ENCODE results near the gene SCAMP3. TPM values are rescaled to one million over a fixed set of nuclear protein-coding genes. Genes with fewer than 3 reads are reported as not detected.

The SCAMP3 gene
- total RNA-seq, result 16.2 TPM

GRCh38 chr1:155261852-155262673, at the start of gene SCAMP3:
Gene SCAMP3 (minus strand): TSS chr1:155262360. CDS start chr1:155262151, 209 bp downstream.
- Histone ChIP-seq H3K4me1 (ENCODE audit: control insufficient read depth in 3 of 3, insufficient read depth in 3 of 3, low read length in 3 of 3) (peaks cover 20 to 34% (median 21%) of the 10 kb centered on the region in 3 donors), H3K36me3 (ENCODE audit: control insufficient read depth in 3 of 3, insufficient read depth in 3 of 3, low read length in 3 of 3) (peaks cover 53 to 59% (median 58%) of the 10 kb centered on the region in 3 donors), H3K27me3 (ENCODE audit: control insufficient read depth in 3 of 3, insufficient read depth in 3 of 3, low read length in 3 of 3) (no peaks in the 10 kb centered on the region), H3K9ac (ENCODE audit: low read depth in 1 of 3, low read length in 3 of 3) (peak within 1 kb of the TSS; percentile 94 to 99 (median 97)), H3K9me3 (ENCODE audit: control insufficient read depth in 3 of 3, low read length in 3 of 3) (no peaks in the 10 kb centered on the region), H3K27ac (ENCODE audit: low read depth, low read length) (peak within 1 kb of the TSS; percentile 86), H3K4me3 (ENCODE audit: low read length in 3 of 3) (peak within 1 kb of the TSS; percentile 96 to 99 (median 98))

GRCh38 chr1:155309423-155310021, 47.4 kb upstream of the SCAMP3 start:
- Histone ChIP-seq H3K4me3 (ENCODE audit: low read length in 3 of 3) (peak overlapping the region; percentile 93 to 99 (median 98)), H3K9ac (ENCODE audit: low read depth in 1 of 3, low read length in 3 of 3) (peak overlapping the region; percentile 90 to 98 (median 98)), H3K4me1 (ENCODE audit: control insufficient read depth in 3 of 3, insufficient read depth in 3 of 3, low read length in 3 of 3) (peaks cover 10 to 16% (median 16%) of the 10 kb centered on the region in 3 donors), H3K27me3 (ENCODE audit: control insufficient read depth in 3 of 3, insufficient read depth in 3 of 3, low read length in 3 of 3) (no peaks in the 10 kb centered on the region), H3K36me3 (ENCODE audit: control insufficient read depth in 3 of 3, insufficient read depth in 3 of 3, low read length in 3 of 3) (peaks cover 9 to 12% (median 11%) of the 10 kb centered on the region in 3 donors), H3K27ac (ENCODE audit: low read depth, low read length) (peak overlapping the region; percentile 89), H3K9me3 (ENCODE audit: control insufficient read depth in 3 of 3, low read length in 3 of 3) (no peaks in the 10 kb centered on the region)

GRCh38 chr1:155308493-155309422, 46.6 kb upstream of the SCAMP3 start, which contains the start of gene FDPS:
Gene FDPS (plus strand): TSS chr1:155308866. CDS start chr1:155309790, 924 bp downstream.
- Histone ChIP-seq H3K27me3 (ENCODE audit: control insufficient read depth in 3 of 3, insufficient read depth in 3 of 3, low read length in 3 of 3) (no peaks in the 10 kb centered on the region), H3K9ac (ENCODE audit: low read depth in 1 of 3, low read length in 3 of 3) (peak within 1 kb of the TSS; percentile 90 to 98 (median 98)), H3K36me3 (ENCODE audit: control insufficient read depth in 3 of 3, insufficient read depth in 3 of 3, low read length in 3 of 3) (peaks cover 7 to 12% (median 9%) of the 10 kb centered on the region in 3 donors), H3K4me1 (ENCODE audit: control insufficient read depth in 3 of 3, insufficient read depth in 3 of 3, low read length in 3 of 3) (peaks cover 10 to 16% (median 16%) of the 10 kb centered on the region in 3 donors), H3K4me3 (ENCODE audit: low read length in 3 of 3) (peak within 1 kb of the TSS; percentile 93 to 99 (median 98)), H3K9me3 (ENCODE audit: control insufficient read depth in 3 of 3, low read length in 3 of 3) (no peaks in the 10 kb centered on the region), H3K27ac (ENCODE audit: low read depth, low read length) (peak within 1 kb of the TSS; percentile 89)

- no peaks in the 10 kb centered on the region for H3K9me3 ChIP-seq (ENCODE audit: control insufficient read depth in 3 of 3, low read length in 3 of 3)
- no peaks in the 10 kb centered on the region for H3K27me3 ChIP-seq (ENCODE audit: control insufficient read depth in 3 of 3, insufficient read depth in 3 of 3, low read length in 3 of 3)
- no peak overlapping the region for H3K27ac ChIP-seq (ENCODE audit: low read depth, low read length)
- peaks cover 0 to 5% (median under 1%) of the 10 kb centered on the region in 3 donors for H3K36me3 ChIP-seq (ENCODE audit: control insufficient read depth in 3 of 3, insufficient read depth in 3 of 3, low read length in 3 of 3)
- peaks cover 10 to 16% (median 16%) of the 10 kb centered on the region in 3 donors for H3K4me1 ChIP-seq (ENCODE audit: control insufficient read depth in 3 of 3, insufficient read depth in 3 of 3, low read length in 3 of 3)
- no peak overlapping the region for H3K9ac ChIP-seq (ENCODE audit: low read depth in 1 of 3, low read length in 3 of 3)
- H3K4me3 ChIP-seq (ENCODE audit: low read length in 3 of 3), result no peak overlapping the region
Measured at GRCh38 chr1:155307247-155307740, 45.1 kb upstream of the SCAMP3 start.

- no peaks in the 10 kb centered on the region for H3K27me3 ChIP-seq (ENCODE audit: control insufficient read depth in 3 of 3, insufficient read depth in 3 of 3, low read length in 3 of 3)
- H3K27ac ChIP-seq (ENCODE audit: low read depth, low read length), result no peak overlapping the region
- H3K9me3 ChIP-seq (ENCODE audit: control insufficient read depth in 3 of 3, low read length in 3 of 3), result no peaks in the 10 kb centered on the region
- no peak overlapping the region for H3K4me3 ChIP-seq (ENCODE audit: low read length in 3 of 3)
- peaks cover 0 to 2% (median 0%) of the 10 kb centered on the region in 3 donors for H3K36me3 ChIP-seq (ENCODE audit: control insufficient read depth in 3 of 3, insufficient read depth in 3 of 3, low read length in 3 of 3)
- peaks cover 10 to 16% (median 16%) of the 10 kb centered on the region in 3 donors for H3K4me1 ChIP-seq (ENCODE audit: control insufficient read depth in 3 of 3, insufficient read depth in 3 of 3, low read length in 3 of 3)
- H3K9ac ChIP-seq (ENCODE audit: low read depth in 1 of 3, low read length in 3 of 3), result no peak overlapping the region
Measured at GRCh38 chr1:155305881-155306391, 43.8 kb upstream of the SCAMP3 start.

GRCh38 chr1:155304558-155305063, 42.5 kb upstream of the SCAMP3 start:
- no peak overlapping the region for H3K9ac ChIP-seq (ENCODE audit: low read depth in 1 of 3, low read length in 3 of 3)
- no peak overlapping the region for H3K27ac ChIP-seq (ENCODE audit: low read depth, low read length)
- no peak overlapping the region for H3K4me3 ChIP-seq (ENCODE audit: low read length in 3 of 3)
- no peaks in the 10 kb centered on the region for H3K27me3 ChIP-seq (ENCODE audit: control insufficient read depth in 3 of 3, insufficient read depth in 3 of 3, low read length in 3 of 3)
- H3K4me1 ChIP-seq (ENCODE audit: control insufficient read depth in 3 of 3, insufficient read depth in 3 of 3, low read length in 3 of 3), result peaks cover 5 to 11% (median 6%) of the 10 kb centered on the region in 3 donors
- H3K9me3 ChIP-seq (ENCODE audit: control insufficient read depth in 3 of 3, low read length in 3 of 3), result no peaks in the 10 kb centered on the region
- H3K36me3 ChIP-seq (ENCODE audit: control insufficient read depth in 3 of 3, insufficient read depth in 3 of 3, low read length in 3 of 3), result peaks cover 0 to 2% (median 0%) of the 10 kb centered on the region in 3 donors

DNA sequence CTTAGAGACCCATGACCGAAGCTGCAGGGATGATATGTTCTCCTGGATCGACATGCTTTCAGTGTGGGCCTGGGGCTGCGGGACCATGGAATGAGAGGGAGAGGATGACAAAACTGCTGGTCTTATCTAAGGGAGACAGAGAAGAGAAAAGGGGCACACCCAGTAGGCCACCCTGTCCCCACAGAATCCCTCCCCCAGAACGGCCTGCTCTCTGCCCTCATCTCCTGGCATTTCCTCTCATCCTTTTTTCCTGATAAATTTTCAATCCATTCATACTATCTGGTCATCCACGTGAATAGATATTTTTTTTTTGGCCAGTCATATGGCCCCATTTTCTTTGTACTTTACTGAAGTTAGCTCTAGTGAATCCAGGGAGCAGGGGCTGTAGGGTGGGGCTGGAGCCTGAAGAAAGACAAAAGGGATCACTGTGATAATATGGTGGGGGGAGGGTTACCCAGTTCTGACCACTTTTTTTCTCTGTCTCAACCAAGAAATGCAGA, 39.2 kb upstream of the SCAMP3 start, which contains the start of gene PKLR:
Gene PKLR, minus strand, starts transcription at position 97 of the 500 bp plus-strand sequence. Its CDS starts 43 bp downstream, at position 54.
- H3K4me3 ChIP-seq (ENCODE audit: low read length in 3 of 3), result no peak within 1 kb of the TSS
- peaks cover 0 to 5% (median 2%) of the 10 kb centered on the region in 3 donors for H3K27me3 ChIP-seq (ENCODE audit: control insufficient read depth in 3 of 3, insufficient read depth in 3 of 3, low read length in 3 of 3)
- no peaks in the 10 kb centered on the region for H3K36me3 ChIP-seq (ENCODE audit: control insufficient read depth in 3 of 3, insufficient read depth in 3 of 3, low read length in 3 of 3)
- H3K27ac ChIP-seq (ENCODE audit: low read depth, low read length), result no peak within 1 kb of the TSS
- H3K9me3 ChIP-seq (ENCODE audit: control insufficient read depth in 3 of 3, low read length in 3 of 3), result no peaks in the 10 kb centered on the region
- no peak within 1 kb of the TSS for H3K9ac ChIP-seq (ENCODE audit: low read depth in 1 of 3, low read length in 3 of 3)
- peaks cover 0 to 11% (median 0%) of the 10 kb centered on the region in 3 donors for H3K4me1 ChIP-seq (ENCODE audit: control insufficient read depth in 3 of 3, insufficient read depth in 3 of 3, low read length in 3 of 3)

- H3K4me3 ChIP-seq (ENCODE audit: low read length in 3 of 3), result no peak overlapping the region
- peaks cover 0 to 11% (median 0%) of the 10 kb centered on the region in 3 donors for H3K4me1 ChIP-seq (ENCODE audit: control insufficient read depth in 3 of 3, insufficient read depth in 3 of 3, low read length in 3 of 3)
- H3K27ac ChIP-seq (ENCODE audit: low read depth, low read length), result no peak overlapping the region
- no peaks in the 10 kb centered on the region for H3K36me3 ChIP-seq (ENCODE audit: control insufficient read depth in 3 of 3, insufficient read depth in 3 of 3, low read length in 3 of 3)
- peaks cover 5 to 9% (median 7%) of the 10 kb centered on the region in 3 donors for H3K27me3 ChIP-seq (ENCODE audit: control insufficient read depth in 3 of 3, insufficient read depth in 3 of 3, low read length in 3 of 3)
- H3K9ac ChIP-seq (ENCODE audit: low read depth in 1 of 3, low read length in 3 of 3), result no peak overlapping the region
- no peaks in the 10 kb centered on the region for H3K9me3 ChIP-seq (ENCODE audit: control insufficient read depth in 3 of 3, low read length in 3 of 3)
Measured at GRCh38 chr1:155300553-155301329, 38.6 kb upstream of the SCAMP3 start.
